ENCODE measurements around the gene ZXDC. TPM values are rescaled to one million over a fixed set of nuclear protein-coding genes. Genes with fewer than 3 reads are reported as not detected.
A peak's percentile ranks its signal among the peaks of the same experiment; 100 is the strongest.

Gene ZXDC
- 41.2 and 42.2 TPM in 2 replicates for total RNA-seq (2014; rRNA removed; shearing (Covaris generic))

- peak; percentile 97 for DNase-seq (ENCODE audit: low spot score)
Measured at GRCh38 chr3:126475413-126476114, at the start of gene ZXDC. Gene ZXDC, minus strand, starts transcription at chr3:126475891. Its CDS starts 26 bp downstream, at chr3:126475865.

- no peak for DNase-seq (ENCODE audit: low spot score)
Measured at GRCh38 chr3:126525091-126525852, 49.6 kb upstream of the ZXDC start.

- DNase-seq (ENCODE audit: low spot score): no peak
Measured at GRCh38 chr3:126524429-126524988, 48.8 kb upstream of the ZXDC start.

- DNase-seq (ENCODE audit: low spot score): peak; percentile 39
Measured at GRCh38 chr3:126523745-126524428, 48.2 kb upstream of the ZXDC start, which contains the start of gene CHST13. Gene CHST13, plus strand, starts transcription at chr3:126524155. Its CDS starts 178 bp downstream, at chr3:126524333.

- peak; percentile 67 for DNase-seq (ENCODE audit: low spot score)
Measured at GRCh38 chr3:126522363-126522788, 46.7 kb upstream of the ZXDC start.

- DNase-seq (ENCODE audit: low spot score): no peak
Measured at GRCh38 chr3:126521122-126521891, 45.6 kb upstream of the ZXDC start.

- no peak for DNase-seq (ENCODE audit: low spot score)
Measured at GRCh38 chr3:126519506-126520455, 44.1 kb upstream of the ZXDC start.

- DNase-seq (ENCODE audit: low spot score): no peak
Measured at GRCh38 chr3:126518779-126519177, 43.1 kb upstream of the ZXDC start.

GRCh38 chr3:126517986-126518778 is 42.5 kb upstream of the ZXDC start:
- DNase-seq (ENCODE audit: low spot score): no peak

- no peak for DNase-seq (ENCODE audit: low spot score)
Measured at GRCh38 chr3:126517291-126517951, 41.7 kb upstream of the ZXDC start, which contains the start of gene UROC1. Gene UROC1, minus strand, starts transcription at chr3:126517773. Its CDS starts 54 bp downstream, at chr3:126517719.

GRCh38 chr3:126516936-126517290 is 41.2 kb upstream of the ZXDC start:
- DNase-seq (ENCODE audit: low spot score): no peak

- no peak for DNase-seq (ENCODE audit: low spot score)
Measured at GRCh38 chr3:126516152-126516935, 40.7 kb upstream of the ZXDC start.

GRCh38 chr3:126515066-126515706 is 39.5 kb upstream of the ZXDC start:
- no peak for DNase-seq (ENCODE audit: low spot score)

- no peak for DNase-seq (ENCODE audit: low spot score)
Measured at GRCh38 chr3:126514161-126514560, 38.5 kb upstream of the ZXDC start.

GRCh38 chr3:126512916-126513650 is 37.4 kb upstream of the ZXDC start:
- DNase-seq (ENCODE audit: low spot score): no peak

GRCh38 chr3:126512026-126512425 is 36.3 kb upstream of the ZXDC start:
- DNase-seq (ENCODE audit: low spot score): no peak

Measured in HT-29 (cell line).